GM12875 (cell line): Measurements from ENCODE around the gene ATP8B4.
"Not testable (repeated sequence)": the region's sequence is repeated elsewhere in the genome, so short reads cannot be mapped to it uniquely, and the experiment has no call there.

Experiments used
- H3K4me3 ChIP-seq: one replicate; pipeline ENCODE4 v1.5.1; 2011; ENCODE audit warnings: low read depth, low read length, control low read depth
- TF ChIP-seq, protein P1 (sequence below): IDR thresholded peaks from 2 replicates; pipeline ENCODE4 v1.5.1; 2011; ENCODE audit warnings: low read depth, mild to moderate bottlenecking, control low read depth, inconsistent platforms, low read length, moderate library complexity, borderline replicate concordance; ENCODE audit not compliant: insufficient read depth

ATP8B4 gene

DNA sequence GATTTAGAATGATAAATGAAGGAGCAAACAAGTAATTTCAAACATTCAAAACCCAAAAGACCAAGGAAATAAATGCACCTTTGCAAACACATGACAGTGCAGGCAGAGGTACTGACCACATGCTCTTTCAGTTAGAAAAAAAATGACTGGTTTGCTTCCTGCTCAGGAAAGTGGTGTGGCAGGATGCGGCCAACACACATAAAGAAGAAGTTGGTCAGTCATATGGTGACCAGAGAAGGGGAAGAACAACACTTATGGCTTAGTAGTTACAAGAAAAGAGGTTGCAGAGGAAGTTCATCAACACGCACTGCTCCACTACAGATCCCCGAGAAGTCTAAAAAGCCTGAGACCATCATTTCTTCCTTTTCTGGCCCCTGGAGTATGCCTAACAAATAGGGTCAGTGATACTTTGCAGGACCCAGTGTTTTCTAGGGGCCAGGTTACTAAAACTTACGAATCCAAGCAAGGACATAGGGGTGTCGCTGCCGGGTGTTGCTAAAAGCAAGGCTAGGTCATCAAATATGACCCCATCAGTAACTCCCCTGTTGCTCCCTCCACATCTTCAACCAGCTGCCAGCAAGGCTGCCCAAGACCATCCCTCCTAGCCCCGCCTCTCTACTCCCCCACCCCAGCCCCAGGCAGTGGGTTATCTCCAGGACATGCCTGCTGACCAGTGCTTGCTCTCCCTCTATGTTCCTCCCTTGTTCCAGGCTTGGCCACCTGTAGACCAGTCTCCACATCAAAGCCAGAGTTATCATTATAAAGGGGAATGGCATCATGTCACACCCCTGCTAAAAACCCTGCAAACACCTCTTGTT lies 11.2 kb downstream of the ATP8B4 start:
- TF ChIP-seq, protein P1, sequence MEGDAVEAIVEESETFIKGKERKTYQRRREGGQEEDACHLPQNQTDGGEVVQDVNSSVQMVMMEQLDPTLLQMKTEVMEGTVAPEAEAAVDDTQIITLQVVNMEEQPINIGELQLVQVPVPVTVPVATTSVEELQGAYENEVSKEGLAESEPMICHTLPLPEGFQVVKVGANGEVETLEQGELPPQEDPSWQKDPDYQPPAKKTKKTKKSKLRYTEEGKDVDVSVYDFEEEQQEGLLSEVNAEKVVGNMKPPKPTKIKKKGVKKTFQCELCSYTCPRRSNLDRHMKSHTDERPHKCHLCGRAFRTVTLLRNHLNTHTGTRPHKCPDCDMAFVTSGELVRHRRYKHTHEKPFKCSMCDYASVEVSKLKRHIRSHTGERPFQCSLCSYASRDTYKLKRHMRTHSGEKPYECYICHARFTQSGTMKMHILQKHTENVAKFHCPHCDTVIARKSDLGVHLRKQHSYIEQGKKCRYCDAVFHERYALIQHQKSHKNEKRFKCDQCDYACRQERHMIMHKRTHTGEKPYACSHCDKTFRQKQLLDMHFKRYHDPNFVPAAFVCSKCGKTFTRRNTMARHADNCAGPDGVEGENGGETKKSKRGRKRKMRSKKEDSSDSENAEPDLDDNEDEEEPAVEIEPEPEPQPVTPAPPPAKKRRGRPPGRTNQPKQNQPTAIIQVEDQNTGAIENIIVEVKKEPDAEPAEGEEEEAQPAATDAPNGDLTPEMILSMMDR = no peak
- H3K4me3 ChIP-seq = no peak overlapping the region

DNA sequence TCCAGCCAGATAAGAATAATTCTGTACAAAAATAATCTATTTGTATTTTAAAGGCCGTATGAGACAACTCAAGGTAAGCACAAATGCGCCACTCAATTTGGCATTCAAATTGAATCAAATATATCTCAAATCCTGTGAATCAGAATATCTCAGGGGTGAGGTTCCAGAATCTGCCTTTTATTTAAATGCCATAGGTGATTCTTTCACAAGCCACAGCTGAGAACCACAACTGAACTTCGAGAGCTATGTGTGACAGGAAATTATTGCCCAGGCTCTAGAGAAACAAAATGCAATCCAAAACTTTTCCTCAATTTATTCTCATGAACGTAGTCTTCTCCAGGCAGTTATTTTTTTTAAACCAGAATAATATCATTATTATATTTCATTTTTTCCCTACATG lies 11.9 kb downstream of the ATP8B4 start:
- H3K4me3 ChIP-seq = no peak overlapping the region
- TF ChIP-seq, protein P1 = no peak

DNA sequence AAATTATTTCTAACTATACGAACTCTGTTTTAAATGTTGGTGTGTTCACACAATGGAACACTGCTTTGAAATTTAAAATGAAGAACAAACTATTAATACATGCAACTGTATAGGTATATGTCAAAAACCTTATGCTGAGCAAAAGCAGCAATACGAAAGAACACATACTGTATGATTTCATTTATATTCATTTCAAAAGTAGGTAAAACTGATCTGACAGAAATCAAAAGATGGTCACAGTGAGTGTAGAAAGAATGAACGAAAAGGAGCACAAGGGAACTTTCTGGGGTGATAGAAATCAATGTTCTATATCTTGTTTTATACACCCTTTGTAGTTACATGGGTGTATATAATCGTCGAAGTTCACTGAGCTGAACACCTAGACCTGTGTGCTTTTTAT lies 12.6 kb downstream of the ATP8B4 start:
- no peak overlapping the region for H3K4me3 ChIP-seq
- TF ChIP-seq, protein P1 = no peak

DNA sequence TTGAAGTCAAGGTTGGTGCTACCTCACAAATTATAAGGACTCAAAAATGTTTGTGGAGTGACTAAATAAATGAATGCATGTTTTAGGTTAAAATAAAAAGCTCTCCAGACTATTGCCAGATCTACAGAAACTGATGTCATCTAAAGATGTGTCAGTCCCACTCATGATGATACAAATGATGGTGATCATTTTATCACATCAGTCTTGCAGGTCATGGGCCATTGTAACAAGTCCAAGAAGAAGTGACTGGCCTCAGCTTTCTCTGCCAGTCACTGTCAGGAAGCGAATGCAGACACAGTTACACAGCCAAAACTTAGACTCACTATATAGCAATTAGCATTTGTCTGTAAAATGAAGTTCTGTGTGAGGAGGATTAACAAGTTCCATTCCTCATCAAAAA lies 18.5 kb downstream of the ATP8B4 start:
- no peak overlapping the region for H3K4me3 ChIP-seq
- TF ChIP-seq, protein P1 = no peak

DNA sequence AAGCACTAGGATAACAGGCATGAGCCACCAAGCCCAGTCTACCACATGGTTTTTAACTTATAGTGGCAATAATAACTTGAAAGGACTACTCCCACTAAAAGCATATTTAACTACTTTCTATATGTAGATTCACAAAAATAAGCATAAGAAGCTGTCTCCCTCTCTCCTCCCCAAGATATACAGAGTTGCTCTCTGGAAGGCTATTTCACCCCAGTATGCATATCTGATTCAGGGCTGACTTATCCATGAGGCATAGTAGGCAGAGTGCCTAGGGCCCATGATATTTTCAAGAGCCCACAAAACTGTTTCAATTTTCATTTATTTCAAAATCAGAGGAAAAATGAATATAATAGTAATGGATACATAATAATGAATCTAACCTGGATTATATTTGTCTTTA lies 20.5 kb downstream of the ATP8B4 start:
- TF ChIP-seq, protein P1 = no peak
- H3K4me3 ChIP-seq = no peak overlapping the region

DNA sequence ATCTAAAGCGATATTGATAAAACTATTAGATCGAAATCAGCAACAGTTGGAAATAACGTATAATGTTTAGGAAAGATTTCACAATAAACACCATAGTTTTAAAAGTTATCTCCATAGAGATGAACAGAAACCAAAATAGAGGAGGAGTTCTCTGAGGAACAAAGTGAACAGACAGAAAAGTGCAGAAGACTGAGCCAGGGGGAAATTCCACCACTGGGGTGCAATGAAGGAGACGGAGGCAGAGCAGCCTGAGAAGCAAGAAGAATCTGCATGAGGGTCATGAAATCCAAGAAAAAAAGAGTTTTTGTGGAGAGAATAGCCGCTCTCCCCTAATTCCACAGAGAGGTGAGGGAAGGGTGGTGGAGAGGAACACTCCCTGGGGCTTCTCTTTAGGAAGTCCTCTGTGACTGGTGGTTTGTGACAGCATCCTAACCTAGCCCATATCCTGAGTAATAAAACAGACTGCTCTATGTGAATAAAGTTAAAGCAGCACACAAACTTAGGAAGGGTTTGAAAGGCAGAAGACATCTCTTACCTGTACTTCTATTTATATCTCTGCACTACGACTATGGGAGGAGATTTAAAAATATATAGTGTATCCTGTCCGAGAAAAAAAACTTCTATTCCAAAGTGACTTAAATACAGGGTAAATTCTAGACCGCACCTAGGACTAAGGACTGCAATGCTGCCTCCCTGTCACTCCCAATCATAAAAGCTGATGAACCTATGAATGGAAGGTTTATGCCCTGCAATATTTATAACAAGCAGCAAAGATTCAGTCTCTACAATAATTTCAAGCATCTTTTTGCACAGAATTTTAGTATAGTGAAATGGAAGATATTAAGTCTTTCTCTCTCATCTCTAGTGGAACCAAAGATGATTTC lies 22.9 kb downstream of the ATP8B4 start:
- H3K4me3 ChIP-seq = no peak overlapping the region
- TF ChIP-seq, protein P1 = no peak

DNA sequence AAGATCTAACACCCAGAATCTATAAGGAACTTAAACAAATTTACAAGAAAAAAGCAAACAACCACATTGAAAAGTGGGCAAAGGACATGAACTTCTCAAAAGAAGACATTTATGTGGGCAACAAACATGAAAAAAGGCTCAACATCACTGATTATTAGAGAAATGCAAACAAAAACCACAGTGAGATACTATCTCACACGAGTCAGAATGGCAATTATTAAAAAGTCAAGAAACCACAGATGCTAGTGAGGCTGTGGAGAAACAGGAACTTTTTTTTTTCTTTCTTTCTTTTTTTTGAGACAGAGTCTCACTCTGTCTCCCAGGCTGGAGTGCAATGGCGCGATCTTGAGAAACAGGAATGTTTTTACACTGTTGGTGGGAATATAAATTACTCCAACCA lies 29.6 kb downstream of the ATP8B4 start:
- H3K4me3 ChIP-seq = not testable (repeated sequence)
